ENCODE measurements around the gene ARPC3. TPM values are rescaled to one million over a fixed set of nuclear protein-coding genes. Genes with fewer than 3 reads are reported as not detected.
"Not testable (repeated sequence)": the region's sequence is repeated elsewhere in the genome, so short reads cannot be mapped to it uniquely, and the experiment has no call there.

ARPC3 gene
- total RNA-seq, 1 donor from 2014 or later, result 435 TPM

DNA sequence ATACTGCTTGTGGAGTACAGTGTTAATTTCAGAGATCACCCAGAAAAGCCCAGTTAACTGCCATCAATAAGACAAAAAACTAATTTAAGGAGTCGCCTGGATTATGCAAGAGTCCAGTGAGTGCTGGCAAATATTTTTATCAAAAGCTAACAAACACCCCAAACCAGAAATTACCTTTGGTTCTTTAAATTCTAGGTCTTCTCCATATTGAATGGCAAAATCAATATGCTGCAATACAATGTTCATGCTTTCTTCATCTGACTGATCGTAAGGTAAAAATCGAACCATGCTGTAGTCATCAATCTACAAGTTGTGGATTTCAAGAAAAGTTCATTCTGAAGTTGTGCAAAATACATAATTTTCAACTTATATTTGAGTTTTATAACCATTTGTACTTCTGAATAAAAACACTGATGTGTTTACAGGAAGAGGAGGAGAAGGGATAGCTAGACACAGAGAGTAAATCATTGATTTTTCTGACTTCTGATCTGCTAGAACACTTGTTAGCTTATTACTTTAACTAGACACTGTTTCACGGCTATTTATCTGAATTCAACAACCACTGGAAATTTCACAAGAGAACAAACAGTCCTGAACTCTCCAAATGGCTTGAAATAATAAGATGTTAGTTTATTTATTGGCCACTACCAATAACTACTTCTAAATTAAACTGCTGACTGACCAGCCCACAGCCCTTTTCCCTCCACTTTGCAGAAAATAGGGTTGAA, 3.6 kb upstream of the ARPC3 start:
- Mint-ChIP-seq H3K9me3 (no peaks in the 10 kb centered on the region), H3K4me3 (no peak overlapping the region), H3K4me1 (peaks cover 49% of the 10 kb centered on the region), H3K27me3 (no peaks in the 10 kb centered on the region), H3K27ac (peak overlapping the region; percentile 19), H3K36me3 (ENCODE audit: low read depth) (peaks cover 37% of the 10 kb centered on the region)
- no peak for TF ChIP-seq CTCF (IDR thresholded peaks at IDR 0.05)
- POLR2A ChIA-PET, result interaction anchor here (0.6 to 3.0 kb wide), 2 partner anchors 15 to 234 kb away, joined by 4 to 16 read pairs; partner anchors contain the start of genes FAM216A and GPN3
- intact Hi-C loops (cut with micrococcal nuclease), result no loop called here
- DNase-seq, result no peak
- CTCF ChIA-PET, result interaction anchor here (0.8 to 2.0 kb wide), 5 partner anchors 15 to 438 kb away, joined by 3 to 10 read pairs (median 6); partner anchors contain the start of gene FAM216A
- no peak for ATAC-seq (ENCODE audit: low read depth)

GRCh38 chr12:110451263-110451662, 1.1 kb upstream of the ARPC3 start:
- CTCF ChIA-PET, result interaction anchor here (0.6 to 6.7 kb wide), 9 partner anchors 17 to 442 kb away, joined by 3 to 189 read pairs (median 16); partner anchors contain the start of genes FAM216A, GPN3, RAD9B and VPS29
- no peaks in the 10 kb centered on the region for H3K9me3 Mint-ChIP-seq
- no peak for TF ChIP-seq CTCF (IDR thresholded peaks at IDR 0.05)
- H3K27ac Mint-ChIP-seq, result peak overlapping the region; percentile 100
- intact Hi-C loops (cut with micrococcal nuclease), result no loop called here
- ATAC-seq (ENCODE audit: low read depth) (no peak), DNase-seq (no peak)
- no peak overlapping the region for H3K4me3 Mint-ChIP-seq
- H3K36me3 Mint-ChIP-seq (ENCODE audit: low read depth), result peaks cover 51% of the 10 kb centered on the region
- no peaks in the 10 kb centered on the region for H3K27me3 Mint-ChIP-seq
- POLR2A ChIA-PET, result interaction anchor here (0.6 to 3.4 kb wide), 7 partner anchors 11 to 326 kb away, joined by 3 to 106 read pairs (median 15); partner anchors contain the start of genes FAM216A and GPN3
- H3K4me1 Mint-ChIP-seq, result peaks cover 49% of the 10 kb centered on the region

DNA sequence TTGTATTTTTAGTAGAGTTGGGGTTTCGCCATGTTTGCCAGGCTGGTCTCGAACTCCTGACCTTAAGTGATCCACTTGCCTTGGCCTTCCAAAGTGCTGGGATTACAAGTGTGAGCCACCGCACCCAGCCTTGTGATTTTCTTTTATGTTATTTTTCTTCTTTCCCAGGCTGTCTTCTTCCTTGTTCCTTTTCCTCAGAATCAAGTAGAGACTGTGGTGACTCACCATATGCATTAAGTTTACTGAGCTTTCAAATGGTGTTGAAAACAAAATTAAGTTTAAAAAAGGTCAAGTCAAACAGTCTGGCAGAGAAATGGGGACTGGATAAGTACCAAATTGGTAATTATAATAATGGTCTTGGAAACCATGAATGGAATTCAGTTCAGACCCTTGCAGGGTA, 5.7 kb downstream of the ARPC3 start:
- Mint-ChIP-seq H3K27ac (no peak overlapping the region), H3K9me3 (no peaks in the 10 kb centered on the region), H3K36me3 (ENCODE audit: low read depth) (peaks cover 64% of the 10 kb centered on the region), H3K4me3 (no peak overlapping the region), H3K27me3 (no peaks in the 10 kb centered on the region), H3K4me1 (peaks cover 40% of the 10 kb centered on the region)
- intact Hi-C loops (cut with micrococcal nuclease), result no loop called here
- DNase-seq, result no peak
- ChIA-PET CTCF (interaction anchor here (1.9 kb wide), 1 partner anchor 13 kb away, joined by 8 read pairs; no protein-coding TSS in a partner anchor), POLR2A (no interaction called here)
- no peak for ATAC-seq (ENCODE audit: low read depth)
- no peak for TF ChIP-seq CTCF (IDR thresholded peaks at IDR 0.05)

DNA sequence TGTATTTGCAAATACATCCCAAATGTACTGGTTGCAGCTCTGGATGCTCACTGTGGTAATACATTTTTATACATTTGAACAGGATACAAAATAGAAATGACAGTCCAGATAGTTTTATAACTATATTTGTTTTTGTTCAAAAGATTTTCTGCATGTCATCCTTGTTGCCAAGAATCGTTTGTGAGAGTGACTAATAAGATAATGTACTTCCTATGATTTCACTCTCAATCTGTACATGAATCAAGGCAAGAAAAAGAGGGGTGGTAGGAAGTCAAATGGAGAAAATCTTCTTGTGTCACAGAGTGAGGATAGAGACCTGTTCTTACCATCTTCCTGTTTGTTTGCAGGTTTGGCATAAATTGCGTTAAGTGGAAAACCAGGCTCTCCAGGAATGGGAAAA, 13.9 kb downstream of the ARPC3 start:
- no peak overlapping the region for H3K4me3 Mint-ChIP-seq
- H3K27me3 Mint-ChIP-seq, result no peaks in the 10 kb centered on the region
- ATAC-seq (ENCODE audit: low read depth) (no peak), DNase-seq (no peak)
- H3K4me1 Mint-ChIP-seq, result peaks cover 2% of the 10 kb centered on the region
- H3K27ac Mint-ChIP-seq, result no peak overlapping the region
- no peaks in the 10 kb centered on the region for H3K9me3 Mint-ChIP-seq
- TF ChIP-seq CTCF (IDR thresholded peaks at IDR 0.05), result no peak
- intact Hi-C loops (cut with micrococcal nuclease), result no loop called here
- POLR2A ChIA-PET, result no interaction called here
- peaks cover 62% of the 10 kb centered on the region for H3K36me3 Mint-ChIP-seq (ENCODE audit: low read depth)
- CTCF ChIA-PET, result no interaction called here

GRCh38 chr12:110431957-110432587, 18.1 kb downstream of the ARPC3 start:
- Mint-ChIP-seq H3K4me3 (no peak overlapping the region), H3K9me3 (no peaks in the 10 kb centered on the region), H3K4me1 (peaks cover 2% of the 10 kb centered on the region), H3K27me3 (no peaks in the 10 kb centered on the region), H3K36me3 (ENCODE audit: low read depth) (peaks cover 31% of the 10 kb centered on the region), H3K27ac (no peak overlapping the region)
- intact Hi-C loops (cut with micrococcal nuclease), result loop anchor here (1.0 to 5.0 kb wide), 11 partner anchors 17 to 627 kb away; partner anchors contain the start of genes ANAPC7, ATP2A2, FAM216A and GPN3
- ATAC-seq (ENCODE audit: low read depth) (no peak), DNase-seq (no peak)
- ChIA-PET POLR2A (interaction anchor here (0.5 to 1.7 kb wide), 26 partner anchors 9 to 1823 kb away, joined by 3 to 30 read pairs (median 4); partner anchors contain the start of genes ANAPC7, ARPC3, ATP2A2 and FAM216A), CTCF (interaction anchor here (0.7 to 2.1 kb wide), 29 partner anchors 9 to 579 kb away, joined by 3 to 25 read pairs (median 5); partner anchors contain the start of genes ANAPC7, ARPC3, FAM216A and GPN3)
- TF ChIP-seq CTCF (IDR thresholded peaks at IDR 0.05), result no peak

GRCh38 chr12:110429676-110430075, 20.5 kb downstream of the ARPC3 start:
- intact Hi-C loops (cut with micrococcal nuclease), result loop anchor here (2.0 to 5.0 kb wide), 2 partner anchors 19 to 42 kb away; no protein-coding TSS in a partner anchor
- H3K27me3 Mint-ChIP-seq; H3K27ac Mint-ChIP-seq; H3K4me1 Mint-ChIP-seq; POLR2A ChIA-PET; ATAC-seq (ENCODE audit: low read depth); H3K4me3 Mint-ChIP-seq; CTCF ChIA-PET; H3K9me3 Mint-ChIP-seq; DNase-seq; H3K36me3 Mint-ChIP-seq (ENCODE audit: low read depth): not testable (repeated sequence)
